ENCODE measurements around the gene XPO6. TPM values are rescaled to one million over a fixed set of nuclear protein-coding genes. Genes with fewer than 3 reads are reported as not detected.

The XPO6 gene
- polyA plus RNA-seq (2012; ENCODE audit: insufficient read depth, insufficient read length, low read depth), result 164 TPM

GRCh38 chr16:28211758-28212531 lies at the start of gene XPO6:
XPO6 (minus strand) TSS chr16:28211965; CDS start chr16:28211368, 597 bp downstream.
- Histone ChIP-seq H3K36me3 (peaks cover 26% of the 10 kb centered on the region), H3K4me3 (ENCODE audit: low read depth, low read length) (peak within 1 kb of the TSS; percentile 83), H3K9me3 (no peaks in the 10 kb centered on the region), H3K4me1 (no peaks in the 10 kb centered on the region), H3K27me3 (no peaks in the 10 kb centered on the region)
- peak; percentile 98 for DNase-seq
- TF ChIP-seq CTCF (IDR thresholded peaks at IDR 0.05; ENCODE audit: low read depth, low read length), result no peak

- H3K4me1 ChIP-seq, result no peaks in the 10 kb centered on the region
- peaks cover 8% of the 10 kb centered on the region for H3K27me3 ChIP-seq
- H3K36me3 ChIP-seq, result no peaks in the 10 kb centered on the region
- DNase-seq, result no peak
- TF ChIP-seq CTCF (IDR thresholded peaks at IDR 0.05; ENCODE audit: low read depth, low read length), result no peak
- no peak overlapping the region for H3K4me3 ChIP-seq (ENCODE audit: low read depth, low read length)
- no peaks in the 10 kb centered on the region for H3K9me3 ChIP-seq
Observed at GRCh38 chr16:28260193-28260592, 48.4 kb upstream of the XPO6 start.

GRCh38 chr16:28259781-28260150 lies 48.0 kb upstream of the XPO6 start:
- no peaks in the 10 kb centered on the region for H3K4me1 ChIP-seq
- H3K27me3 ChIP-seq, result peaks cover 8% of the 10 kb centered on the region
- no peak for TF ChIP-seq CTCF (IDR thresholded peaks at IDR 0.05; ENCODE audit: low read depth, low read length)
- DNase-seq, result no peak
- no peaks in the 10 kb centered on the region for H3K36me3 ChIP-seq
- no peak overlapping the region for H3K4me3 ChIP-seq (ENCODE audit: low read depth, low read length)
- H3K9me3 ChIP-seq, result no peaks in the 10 kb centered on the region

- TF ChIP-seq CTCF (IDR thresholded peaks at IDR 0.05; ENCODE audit: low read depth, low read length), result no peak
- Histone ChIP-seq H3K9me3 (no peaks in the 10 kb centered on the region), H3K4me1 (no peaks in the 10 kb centered on the region), H3K36me3 (no peaks in the 10 kb centered on the region), H3K4me3 (ENCODE audit: low read depth, low read length) (no peak overlapping the region), H3K27me3 (peaks cover 8% of the 10 kb centered on the region)
- DNase-seq, result no peak
Observed at GRCh38 chr16:28259091-28259780, 47.5 kb upstream of the XPO6 start.

GRCh38 chr16:28258567-28258966 lies 46.8 kb upstream of the XPO6 start:
- H3K36me3 ChIP-seq, result no peaks in the 10 kb centered on the region
- no peak for DNase-seq
- no peaks in the 10 kb centered on the region for H3K9me3 ChIP-seq
- peaks cover 8% of the 10 kb centered on the region for H3K27me3 ChIP-seq
- no peaks in the 10 kb centered on the region for H3K4me1 ChIP-seq
- H3K4me3 ChIP-seq (ENCODE audit: low read depth, low read length), result no peak overlapping the region
- TF ChIP-seq CTCF (IDR thresholded peaks at IDR 0.05; ENCODE audit: low read depth, low read length), result no peak

- Histone ChIP-seq H3K27me3 (peaks cover 8% of the 10 kb centered on the region), H3K4me1 (no peaks in the 10 kb centered on the region), H3K36me3 (no peaks in the 10 kb centered on the region), H3K4me3 (ENCODE audit: low read depth, low read length) (no peak overlapping the region), H3K9me3 (no peaks in the 10 kb centered on the region; the same call in 1 of the 2 replicates)
- no peak for DNase-seq
- no peak for TF ChIP-seq CTCF (IDR thresholded peaks at IDR 0.05; ENCODE audit: low read depth, low read length)
Observed at GRCh38 chr16:28257256-28257655, 45.5 kb upstream of the XPO6 start.
